HCT116 (cell line): ENCODE data around the gene OXGR1. TPM values are rescaled to one million over a fixed set of nuclear protein-coding genes. Genes with fewer than 3 reads are reported as not detected.

Source experiments
- ATAC-seq: fragments of 200-7000 bp; cut with Tn5 transposase; 2 replicates; pipeline ENCODE4 v1.9.1; 2020; ENCODE audit warnings: mild to moderate bottlenecking, moderate library complexity
- BruUV-seq: library from RNA; stranded (reverse); fragments of 400-500 nt; replicated peaks from 2 replicates; lab custom pipeline; 2021; lab: Mats Ljungman, UMichigan
- CTCF ChIA-PET: fragments of 300-600 bp; sonication (Branson Sonifier 250); formaldehyde crosslinking; loops from one replicate; lab custom pipeline; 2021; ENCODE audit warnings: antibody characterized with exemption; lab: Charles Lee
- POLR2A ChIA-PET: fragments of 300-600, 350-600 bp; sonication (Branson Sonifier 250); formaldehyde crosslinking; loops from one replicate; lab custom pipeline; 2021; ENCODE audit warnings: antibody characterized with exemption; lab: Charles Lee
- RAD21 ChIA-PET, 2 experiments: fragments of 300-600 bp; sonication (Branson Sonifier 250); formaldehyde crosslinking; loops; one replicate each; lab custom pipeline; 2023; ENCODE audit warnings: low total read pairs in 2 of 2; ENCODE audit not compliant: uncharacterized antibody in 2 of 2, unreplicated experiment in 2 of 2, low non-redundant PET in 1 of 2; lab: Charles Lee
- DNase-seq: peaks from one replicate; pipeline ENCODE4 v3.0.0-alpha.2; 2010; ENCODE audit warnings: low read depth, low spot score
- H2AFZ ChIP-seq: fragments of 200-600 bp; shearing (Covaris generic), sonication (generic); 2 replicates; pipeline ENCODE4 v1.6.1; 2017; ENCODE audit warnings: low read depth, mixed run types, mixed read lengths, antibody characterized with exemption, low read length; ENCODE audit not compliant: poor library complexity, severe bottlenecking
- H3K27ac ChIP-seq: 2 replicates; pipeline ENCODE4 v1.5.1; 2012; ENCODE audit warnings: low read depth, low read length
- H3K27me3 ChIP-seq: fragments of 200-600 bp; sonication (generic); 2 replicates; pipeline ENCODE4 v1.6.1; 2016; ENCODE audit warnings: mixed run types, low read length, mixed read lengths; ENCODE audit not compliant: insufficient read depth
- H3K36me3 ChIP-seq, 2 experiments: fragments of 200-500 bp in 1 of 2; fragments of 200-600 bp in 1 of 2; sonication (Bioruptor generic) in 1 of 2; sonication (generic) in 1 of 2; 2 replicates each; pipeline versions ENCODE4 v1.5.1 to v1.6.1; 2014 to 2016; ENCODE audit warnings: low read length in 2 of 2, inconsistent platforms in 1 of 2, mixed read lengths in 1 of 2, mixed run types in 1 of 2; ENCODE audit not compliant: insufficient read depth in 2 of 2, control insufficient read depth in 1 of 2
- H3K4me1 ChIP-seq, 2 experiments: fragments of 200-600 bp in 1 of 2; sonication (generic) in 1 of 2; 2 replicates each; pipeline versions ENCODE4 v1.5.1 to v1.6.1; 2012 to 2017; ENCODE audit warnings: low read length in 2 of 2, inconsistent platforms in 1 of 2, mild to moderate bottlenecking in 1 of 2, mixed read lengths in 1 of 2, mixed run types in 1 of 2, moderate library complexity in 1 of 2; ENCODE audit not compliant: insufficient read depth in 2 of 2, control insufficient read depth in 1 of 2
- H3K4me2 ChIP-seq: fragments of 200-600 bp; sonication (generic); 2 replicates; pipeline ENCODE4 v1.6.1; 2017; ENCODE audit warnings: mixed run types, low read length, mixed read lengths
- H3K4me3 ChIP-seq, 2 experiments: fragments of 200-600 bp in 1 of 2; sonication (generic) in 1 of 2; replicated peaks in 1 of 2; 2 replicates each; pipeline ENCODE4 v1.5.1; 2011 to 2016; ENCODE audit warnings: low read length in 2 of 2, control low read depth in 1 of 2, low read depth in 1 of 2, mild to moderate bottlenecking in 1 of 2, mixed read lengths in 1 of 2, mixed run types in 1 of 2
- H3K79me2 ChIP-seq: fragments of 200-600 bp; sonication (generic); 2 replicates; pipeline ENCODE4 v1.6.1; 2017; ENCODE audit warnings: mild to moderate bottlenecking, mixed run types, low read length, moderate library complexity, mixed read lengths; ENCODE audit not compliant: insufficient read depth
- H3K9ac ChIP-seq: fragments of 200-600 bp; sonication (generic); 2 replicates; pipeline ENCODE4 v1.6.1; 2016; ENCODE audit warnings: low read length, mixed read lengths
- H3K9me2 ChIP-seq: fragments of 200-600 bp; sonication (generic), shearing (Covaris generic); 2 replicates; pipeline ENCODE4 v1.6.1; 2017; ENCODE audit warnings: mixed run types, mild to moderate bottlenecking, moderate library complexity; ENCODE audit not compliant: insufficient read depth
- H3K9me3 ChIP-seq, 2 experiments: fragments of 200-500 bp in 1 of 2; fragments of 200-600 bp in 1 of 2; sonication (Bioruptor generic) in 1 of 2; sonication (generic) in 1 of 2; 2 replicates each; pipeline ENCODE4 v1.6.1; 2014 to 2017; ENCODE audit warnings: low read length in 2 of 2, mixed read lengths in 2 of 2, inconsistent platforms in 1 of 2, low read depth in 1 of 2, mild to moderate bottlenecking in 1 of 2, mixed run types in 1 of 2, moderate library complexity in 1 of 2; ENCODE audit not compliant: control insufficient read depth in 1 of 2, insufficient read depth in 1 of 2
- H4K20me1 ChIP-seq: fragments of 200-600 bp; sonication (generic), shearing (Covaris generic); 2 replicates; pipeline ENCODE4 v1.6.1; 2017; ENCODE audit warnings: mixed run types, mild to moderate bottlenecking, moderate library complexity; ENCODE audit not compliant: insufficient read depth
- FOSL1 ChIP-seq: IDR thresholded peaks from 2 replicates; pipeline ENCODE4 v1.6.1; 2012; ENCODE audit warnings: low read depth
- JUND ChIP-seq: IDR thresholded peaks from 2 replicates; pipeline ENCODE4 v1.6.1; 2012
- POLR2AphosphoS5 ChIP-seq: IDR thresholded peaks from 2 replicates; pipeline ENCODE4 v1.6.1; 2011; ENCODE audit warnings: mild to moderate bottlenecking, low read depth, low read length, moderate library complexity
- SRF ChIP-seq: IDR thresholded peaks from 2 replicates; pipeline ENCODE4 v1.6.1; 2012; ENCODE audit warnings: low read depth
- TCF7L2 ChIP-seq: IDR thresholded peaks from 2 replicates; pipeline ENCODE4 v1.7.0; 2011; ENCODE audit warnings: borderline replicate concordance, inconsistent platforms; ENCODE audit not compliant: insufficient read depth, insufficient read length; ENCODE audit errors: extremely low read depth
- ZBTB33 ChIP-seq: IDR thresholded peaks from 2 replicates; pipeline ENCODE4 v1.6.1; 2011; ENCODE audit warnings: mild to moderate bottlenecking, low read length, moderate library complexity; ENCODE audit not compliant: insufficient replicate concordance; ENCODE audit errors: extremely low read depth
- intact Hi-C: fragments of 100-400 bp; cut with micrococcal nuclease; formaldehyde crosslinking; loops from 2 replicates; pipeline ENCODE4 v1.10.0; 2022
- total RNA-seq: library from RNA; stranded (reverse); gene quantifications from one replicate; pipeline ENCODE4 v1.2.1, GENCODE V29; 2021; ENCODE audit not compliant: unreplicated experiment

OXGR1 gene
- total RNA-seq, 1 experiment from 2014 or later, result not detected

GRCh38 chr13:96935901-96936300, 58.4 kb downstream of the OXGR1 start:
- ChIA-PET POLR2A (no interaction called here), RAD21 (no interaction called here), CTCF (no interaction called here)
- H3K9me3 ChIP-seq, result no peaks in the 10 kb centered on the region
- H3K36me3 ChIP-seq, result no peaks in the 10 kb centered on the region
- H3K4me1 ChIP-seq, result no peaks in the 10 kb centered on the region
- BruUV-seq, result no TSS peak
- H3K9ac ChIP-seq, result no peak overlapping the region
- DNase-seq, result no peak
- no peak for TF ChIP-seq TCF7L2
- TF ChIP-seq FOSL1, result no peak
- TF ChIP-seq ZBTB33, result no peak
- TF ChIP-seq SRF, result no peak
- TF ChIP-seq JUND, result no peak
- no peak for TF ChIP-seq POLR2AphosphoS5
- TF ChIP-seq, all 23 proteins: peak for 0
- H3K27ac ChIP-seq, result no peak overlapping the region
- peaks cover 57% of the 10 kb centered on the region for H3K27me3 ChIP-seq
- no peak overlapping the region for H3K4me2 ChIP-seq
- H2AFZ ChIP-seq, result no peak overlapping the region
- H3K79me2 ChIP-seq, result no peaks in the 10 kb centered on the region
- H4K20me1 ChIP-seq, result no peaks in the 10 kb centered on the region
- no peak for ATAC-seq
- intact Hi-C loops, result no loop called here
- no peak overlapping the region for H3K4me3 ChIP-seq
- H3K9me2 ChIP-seq, result no peaks in the 10 kb centered on the region

Other genes starting within 250 kb of the OXGR1 start
- gene MBNL2, start 227.9 kb upstream of the OXGR1 start, total RNA-seq, result 73.9 TPM